HEK293 (cell line): ENCODE measurements around the gene NUMA1.
A peak's percentile ranks its signal among the peaks of the same experiment; 100 is the strongest.

ENCODE experiments used
- GLI2 ChIP-seq: fragments of 450-650 bp; formaldehyde crosslinking; IDR thresholded peaks from 2 replicates; pipeline ENCODE4; 2017; ENCODE audit warnings: missing biosample characterization, missing genetic modification characterization, low read depth, borderline replicate concordance
- HOXA7 ChIP-seq: sonication (generic); formaldehyde crosslinking; IDR thresholded peaks from 2 replicates; pipeline ENCODE4 v1.8.1; 2022; ENCODE audit warnings: missing genetic modification reagents, borderline replicate concordance
- KLF1 ChIP-seq: fragments of 450-650 bp; formaldehyde crosslinking; IDR thresholded peaks from 2 replicates; pipeline ENCODE4 v1.5.1; 2016; ENCODE audit warnings: missing biosample characterization, missing genetic modification characterization
- REPIN1 ChIP-seq: fragments of 450-650 bp; formaldehyde crosslinking; IDR thresholded peaks from 2 replicates; pipeline ENCODE4 v1.5.1; 2017; ENCODE audit warnings: missing biosample characterization, missing genetic modification characterization, low read depth
- ZBTB48 ChIP-seq: fragments of 450-650 bp; formaldehyde crosslinking; IDR thresholded peaks from 2 replicates; pipeline ENCODE4 v1.5.1; 2016; ENCODE audit warnings: missing biosample characterization, missing genetic modification characterization
- ZNF211 ChIP-seq: fragments of 450-650 bp; formaldehyde crosslinking; IDR thresholded peaks from 2 replicates; pipeline ENCODE4 v1.5.1; 2016; ENCODE audit warnings: low read depth, missing biosample characterization, missing genetic modification characterization
- ZNF239 ChIP-seq: fragments of 450-650 bp; formaldehyde crosslinking; IDR thresholded peaks from 2 replicates; pipeline ENCODE4 v1.5.1; 2016; ENCODE audit warnings: missing biosample characterization, missing genetic modification characterization
- ZNF274 ChIP-seq, 2 experiments: fragments of 200-500 bp in 1 of 2; fragments of 450-650 bp in 1 of 2; sonication (Bioruptor generic) in 1 of 2; formaldehyde crosslinking in 1 of 2; IDR thresholded peaks; 2 replicates each; pipeline versions ENCODE4 v1.5.1 to v1.6.1; 2014 to 2016; ENCODE audit warnings: borderline replicate concordance in 1 of 2, inconsistent platforms in 1 of 2, low read length in 1 of 2, missing biosample characterization in 1 of 2, missing genetic modification characterization in 1 of 2
- ZNF48 ChIP-seq: fragments of 450-650 bp; formaldehyde crosslinking; IDR thresholded peaks from 2 replicates; pipeline ENCODE4 v1.5.1; 2016; ENCODE audit warnings: missing biosample characterization, missing genetic modification characterization
- ZNF530 ChIP-seq: fragments of 450-650 bp; formaldehyde crosslinking; IDR thresholded peaks from 2 replicates; pipeline ENCODE4 v1.5.1; 2016; ENCODE audit warnings: low read depth, missing biosample characterization, missing genetic modification characterization
- ZNF596 ChIP-seq: fragments of 450-650 bp; IDR thresholded peaks from 2 replicates; pipeline ENCODE4 v1.5.0; 2018; ENCODE audit warnings: missing biosample characterization, mild to moderate bottlenecking, missing genetic modification characterization, moderate library complexity
- ZNF621 ChIP-seq: fragments of 450-650 bp; formaldehyde crosslinking; IDR thresholded peaks from 2 replicates; pipeline ENCODE4 v1.5.1; 2017; ENCODE audit warnings: missing biosample characterization, missing genetic modification characterization
- ZNF624 ChIP-seq: fragments of 450-650 bp; formaldehyde crosslinking; IDR thresholded peaks from 2 replicates; pipeline ENCODE4 v1.5.1; 2017; ENCODE audit warnings: missing biosample characterization, missing genetic modification characterization
- ZNF660 ChIP-seq: fragments of 450-650 bp; IDR thresholded peaks from 2 replicates; pipeline ENCODE4 v1.5.1; 2018; ENCODE audit warnings: missing biosample characterization, mild to moderate bottlenecking, missing genetic modification characterization
- ZNF677 ChIP-seq: fragments of 450-650 bp; IDR thresholded peaks from 2 replicates; pipeline ENCODE4 v1.5.0; 2018; ENCODE audit warnings: missing biosample characterization, mild to moderate bottlenecking, missing genetic modification characterization, moderate library complexity
- ZNF777 ChIP-seq: fragments of 450-650 bp; formaldehyde crosslinking; IDR thresholded peaks from 2 replicates; pipeline ENCODE4 v1.5.1; 2017; ENCODE audit warnings: missing biosample characterization, missing genetic modification characterization, borderline replicate concordance
- ZNF843 ChIP-seq: fragments of 450-650 bp; formaldehyde crosslinking; IDR thresholded peaks from 2 replicates; pipeline ENCODE4 v1.5.1; 2016; ENCODE audit warnings: missing biosample characterization, missing genetic modification characterization
- ZSCAN30 ChIP-seq: fragments of 450-650 bp; IDR thresholded peaks from 2 replicates; pipeline ENCODE4 v1.5.1; 2018; ENCODE audit warnings: missing biosample characterization, mild to moderate bottlenecking, missing genetic modification characterization, moderate library complexity
- ZXDB ChIP-seq: fragments of 450-650 bp; formaldehyde crosslinking; IDR thresholded peaks from 2 replicates; pipeline ENCODE4 v1.5.1; 2016; ENCODE audit warnings: missing biosample characterization, missing genetic modification characterization
- TF ChIP-seq, protein P1 (sequence below): fragments of 450-650 bp; formaldehyde crosslinking; IDR thresholded peaks from 2 replicates; pipeline ENCODE4 v1.5.1; 2016; ENCODE audit warnings: missing biosample characterization, missing genetic modification characterization
- TF ChIP-seq, protein P2 (sequence below): fragments of 450-650 bp; formaldehyde crosslinking; IDR thresholded peaks from 2 replicates; pipeline ENCODE4 v1.5.1; 2016; ENCODE audit warnings: missing biosample characterization, missing genetic modification characterization
- TF ChIP-seq, protein P3 (sequence below): fragments of 450-650 bp; formaldehyde crosslinking; IDR thresholded peaks from 2 replicates; pipeline ENCODE4 v1.5.0; 2017; ENCODE audit warnings: missing biosample characterization, missing genetic modification characterization, borderline replicate concordance
- TF ChIP-seq, protein P4 (sequence below): IDR thresholded peaks from 2 replicates; pipeline ENCODE4 v1.6.1; 2011; ENCODE audit warnings: mild to moderate bottlenecking, low read depth, low read length, borderline replicate concordance
- TF ChIP-seq, protein P5 (sequence below): fragments of 450-650 bp; formaldehyde crosslinking; IDR thresholded peaks from 2 replicates; pipeline ENCODE4 v1.5.1; 2017; ENCODE audit warnings: missing biosample characterization, missing genetic modification characterization
- TF ChIP-seq, protein P6 (sequence below): fragments of 450-650 bp; formaldehyde crosslinking; IDR thresholded peaks from 2 replicates; pipeline ENCODE4 v1.5.1; 2016; ENCODE audit warnings: missing biosample characterization, missing genetic modification characterization
- TF ChIP-seq, protein P7 (sequence below): fragments of 450-650 bp; formaldehyde crosslinking; IDR thresholded peaks from 2 replicates; pipeline ENCODE4 v1.5.1; 2016; ENCODE audit warnings: missing biosample characterization, missing genetic modification characterization

NUMA1 gene

DNA sequence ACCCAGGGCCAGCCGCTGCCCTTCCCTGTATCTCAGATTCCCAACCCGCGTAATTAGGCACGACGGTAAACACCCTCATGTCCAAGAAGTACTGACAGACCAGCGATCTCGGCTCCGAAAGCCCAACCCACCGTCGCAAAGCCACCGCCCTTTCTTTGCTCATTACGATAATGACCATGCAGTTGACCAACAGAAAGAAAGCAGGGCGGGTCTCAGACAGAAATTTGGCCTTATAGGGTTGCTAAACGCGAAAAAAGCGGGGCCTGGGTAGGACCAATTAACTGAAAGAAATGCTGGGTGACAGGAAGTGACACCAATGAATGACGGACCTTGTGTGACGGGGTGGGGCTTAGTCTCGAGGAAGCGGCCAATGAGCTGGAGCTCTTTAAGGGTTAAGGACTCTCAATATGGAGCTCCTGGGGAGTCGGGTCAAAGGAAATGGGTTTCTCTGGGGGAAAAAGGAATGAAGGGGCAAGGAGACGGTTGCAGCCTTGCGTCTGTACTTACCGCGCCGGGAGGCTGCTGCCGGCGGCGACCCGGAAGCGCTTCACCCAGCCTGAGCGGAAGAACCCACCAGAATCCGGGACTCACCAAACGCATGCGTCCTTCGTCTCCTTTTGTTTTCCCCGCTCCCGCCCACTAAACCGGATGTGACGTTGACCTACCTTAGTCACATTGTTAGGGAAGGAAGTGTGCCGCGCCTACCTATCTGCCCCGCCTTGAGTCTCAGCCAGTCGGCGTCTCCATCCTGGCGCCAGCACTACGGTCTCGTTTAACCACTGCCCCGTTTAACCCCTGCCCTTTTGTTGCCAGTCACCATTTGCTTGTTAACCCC, 32.0 kb upstream of the NUMA1 start, which contains the start of gene ANAPC15 (continued):
- TF ChIP-seq, protein P1, sequence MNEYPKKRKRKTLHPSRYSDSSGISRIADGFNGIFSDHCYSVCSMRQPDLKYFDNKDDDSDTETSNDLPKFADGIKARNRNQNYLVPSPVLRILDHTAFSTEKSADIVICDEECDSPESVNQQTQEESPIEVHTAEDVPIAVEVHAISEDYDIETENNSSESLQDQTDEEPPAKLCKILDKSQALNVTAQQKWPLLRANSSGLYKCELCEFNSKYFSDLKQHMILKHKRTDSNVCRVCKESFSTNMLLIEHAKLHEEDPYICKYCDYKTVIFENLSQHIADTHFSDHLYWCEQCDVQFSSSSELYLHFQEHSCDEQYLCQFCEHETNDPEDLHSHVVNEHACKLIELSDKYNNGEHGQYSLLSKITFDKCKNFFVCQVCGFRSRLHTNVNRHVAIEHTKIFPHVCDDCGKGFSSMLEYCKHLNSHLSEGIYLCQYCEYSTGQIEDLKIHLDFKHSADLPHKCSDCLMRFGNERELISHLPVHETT (tag by site-specific recombination), result no peak
- no peak for TF ChIP-seq ZSCAN30
- peak; percentile 22; the same call in 1 of the 2 replicates for TF ChIP-seq KLF1 (tag by site-specific recombination)
- TF ChIP-seq ZBTB48 (tag by site-specific recombination), result no peak
- no peak for TF ChIP-seq ZNF211 (tag by site-specific recombination)
- TF ChIP-seq REPIN1 (tag by site-specific recombination), result no peak
- no peak for TF ChIP-seq HOXA7 (CRISPR knock-in tag)
- no peak for TF ChIP-seq ZNF48
- TF ChIP-seq, protein P2, sequence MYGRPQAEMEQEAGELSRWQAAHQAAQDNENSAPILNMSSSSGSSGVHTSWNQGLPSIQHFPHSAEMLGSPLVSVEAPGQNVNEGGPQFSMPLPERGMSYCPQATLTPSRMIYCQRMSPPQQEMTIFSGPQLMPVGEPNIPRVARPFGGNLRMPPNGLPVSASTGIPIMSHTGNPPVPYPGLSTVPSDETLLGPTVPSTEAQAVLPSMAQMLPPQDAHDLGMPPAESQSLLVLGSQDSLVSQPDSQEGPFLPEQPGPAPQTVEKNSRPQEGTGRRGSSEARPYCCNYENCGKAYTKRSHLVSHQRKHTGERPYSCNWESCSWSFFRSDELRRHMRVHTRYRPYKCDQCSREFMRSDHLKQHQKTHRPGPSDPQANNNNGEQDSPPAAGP (tag by site-specific recombination), result no peak
- no peak for TF ChIP-seq ZNF624
- no peak for TF ChIP-seq GLI2 (tag by site-specific recombination)
- TF ChIP-seq ZNF239 (tag by site-specific recombination), result no peak
- no peak for TF ChIP-seq ZNF530 (tag by site-specific recombination)
- TF ChIP-seq, protein P3, sequence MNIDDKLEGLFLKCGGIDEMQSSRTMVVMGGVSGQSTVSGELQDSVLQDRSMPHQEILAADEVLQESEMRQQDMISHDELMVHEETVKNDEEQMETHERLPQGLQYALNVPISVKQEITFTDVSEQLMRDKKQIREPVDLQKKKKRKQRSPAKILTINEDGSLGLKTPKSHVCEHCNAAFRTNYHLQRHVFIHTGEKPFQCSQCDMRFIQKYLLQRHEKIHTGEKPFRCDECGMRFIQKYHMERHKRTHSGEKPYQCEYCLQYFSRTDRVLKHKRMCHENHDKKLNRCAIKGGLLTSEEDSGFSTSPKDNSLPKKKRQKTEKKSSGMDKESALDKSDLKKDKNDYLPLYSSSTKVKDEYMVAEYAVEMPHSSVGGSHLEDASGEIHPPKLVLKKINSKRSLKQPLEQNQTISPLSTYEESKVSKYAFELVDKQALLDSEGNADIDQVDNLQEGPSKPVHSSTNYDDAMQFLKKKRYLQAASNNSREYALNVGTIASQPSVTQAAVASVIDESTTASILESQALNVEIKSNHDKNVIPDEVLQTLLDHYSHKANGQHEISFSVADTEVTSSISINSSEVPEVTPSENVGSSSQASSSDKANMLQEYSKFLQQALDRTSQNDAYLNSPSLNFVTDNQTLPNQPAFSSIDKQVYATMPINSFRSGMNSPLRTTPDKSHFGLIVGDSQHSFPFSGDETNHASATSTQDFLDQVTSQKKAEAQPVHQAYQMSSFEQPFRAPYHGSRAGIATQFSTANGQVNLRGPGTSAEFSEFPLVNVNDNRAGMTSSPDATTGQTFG (tag by site-specific recombination), result no peak
- TF ChIP-seq, protein P4, sequence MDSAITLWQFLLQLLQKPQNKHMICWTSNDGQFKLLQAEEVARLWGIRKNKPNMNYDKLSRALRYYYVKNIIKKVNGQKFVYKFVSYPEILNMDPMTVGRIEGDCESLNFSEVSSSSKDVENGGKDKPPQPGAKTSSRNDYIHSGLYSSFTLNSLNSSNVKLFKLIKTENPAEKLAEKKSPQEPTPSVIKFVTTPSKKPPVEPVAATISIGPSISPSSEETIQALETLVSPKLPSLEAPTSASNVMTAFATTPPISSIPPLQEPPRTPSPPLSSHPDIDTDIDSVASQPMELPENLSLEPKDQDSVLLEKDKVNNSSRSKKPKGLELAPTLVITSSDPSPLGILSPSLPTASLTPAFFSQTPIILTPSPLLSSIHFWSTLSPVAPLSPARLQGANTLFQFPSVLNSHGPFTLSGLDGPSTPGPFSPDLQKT, result no peak
- TF ChIP-seq ZNF677 (tag by site-specific recombination), result no peak
- no peak for TF ChIP-seq ZNF274 (IDR thresholded peaks at IDR 0.05; ENCODE audit: low read length)
- TF ChIP-seq ZNF274 (tag by site-specific recombination; IDR thresholded peaks at IDR 0.05; ENCODE audit: borderline replicate concordance), result no peak
- no peak for TF ChIP-seq ZNF777 (tag by site-specific recombination)
- no peak for TF ChIP-seq ZNF596
- TF ChIP-seq ZNF621 (tag by site-specific recombination), result no peak
- TF ChIP-seq, protein P5, sequence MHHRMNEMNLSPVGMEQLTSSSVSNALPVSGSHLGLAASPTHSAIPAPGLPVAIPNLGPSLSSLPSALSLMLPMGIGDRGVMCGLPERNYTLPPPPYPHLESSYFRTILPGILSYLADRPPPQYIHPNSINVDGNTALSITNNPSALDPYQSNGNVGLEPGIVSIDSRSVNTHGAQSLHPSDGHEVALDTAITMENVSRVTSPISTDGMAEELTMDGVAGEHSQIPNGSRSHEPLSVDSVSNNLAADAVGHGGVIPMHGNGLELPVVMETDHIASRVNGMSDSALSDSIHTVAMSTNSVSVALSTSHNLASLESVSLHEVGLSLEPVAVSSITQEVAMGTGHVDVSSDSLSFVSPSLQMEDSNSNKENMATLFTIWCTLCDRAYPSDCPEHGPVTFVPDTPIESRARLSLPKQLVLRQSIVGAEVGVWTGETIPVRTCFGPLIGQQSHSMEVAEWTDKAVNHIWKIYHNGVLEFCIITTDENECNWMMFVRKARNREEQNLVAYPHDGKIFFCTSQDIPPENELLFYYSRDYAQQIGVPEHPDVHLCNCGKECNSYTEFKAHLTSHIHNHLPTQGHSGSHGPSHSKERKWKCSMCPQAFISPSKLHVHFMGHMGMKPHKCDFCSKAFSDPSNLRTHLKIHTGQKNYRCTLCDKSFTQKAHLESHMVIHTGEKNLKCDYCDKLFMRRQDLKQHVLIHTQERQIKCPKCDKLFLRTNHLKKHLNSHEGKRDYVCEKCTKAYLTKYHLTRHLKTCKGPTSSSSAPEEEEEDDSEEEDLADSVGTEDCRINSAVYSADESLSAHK (tag by site-specific recombination), result peak; percentile 9; the same call in 1 of the 2 replicates
- no peak; the same call in 1 of the 2 replicates for TF ChIP-seq ZNF843 (tag by site-specific recombination)
- 0 out of 2 replicates have a peak, but pooled peaks have one; percentile 32 for TF ChIP-seq ZNF660 (tag by site-specific recombination)
- TF ChIP-seq, protein P6, sequence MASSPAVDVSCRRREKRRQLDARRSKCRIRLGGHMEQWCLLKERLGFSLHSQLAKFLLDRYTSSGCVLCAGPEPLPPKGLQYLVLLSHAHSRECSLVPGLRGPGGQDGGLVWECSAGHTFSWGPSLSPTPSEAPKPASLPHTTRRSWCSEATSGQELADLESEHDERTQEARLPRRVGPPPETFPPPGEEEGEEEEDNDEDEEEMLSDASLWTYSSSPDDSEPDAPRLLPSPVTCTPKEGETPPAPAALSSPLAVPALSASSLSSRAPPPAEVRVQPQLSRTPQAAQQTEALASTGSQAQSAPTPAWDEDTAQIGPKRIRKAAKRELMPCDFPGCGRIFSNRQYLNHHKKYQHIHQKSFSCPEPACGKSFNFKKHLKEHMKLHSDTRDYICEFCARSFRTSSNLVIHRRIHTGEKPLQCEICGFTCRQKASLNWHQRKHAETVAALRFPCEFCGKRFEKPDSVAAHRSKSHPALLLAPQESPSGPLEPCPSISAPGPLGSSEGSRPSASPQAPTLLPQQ (tag by site-specific recombination), result no peak
- TF ChIP-seq, protein P7, sequence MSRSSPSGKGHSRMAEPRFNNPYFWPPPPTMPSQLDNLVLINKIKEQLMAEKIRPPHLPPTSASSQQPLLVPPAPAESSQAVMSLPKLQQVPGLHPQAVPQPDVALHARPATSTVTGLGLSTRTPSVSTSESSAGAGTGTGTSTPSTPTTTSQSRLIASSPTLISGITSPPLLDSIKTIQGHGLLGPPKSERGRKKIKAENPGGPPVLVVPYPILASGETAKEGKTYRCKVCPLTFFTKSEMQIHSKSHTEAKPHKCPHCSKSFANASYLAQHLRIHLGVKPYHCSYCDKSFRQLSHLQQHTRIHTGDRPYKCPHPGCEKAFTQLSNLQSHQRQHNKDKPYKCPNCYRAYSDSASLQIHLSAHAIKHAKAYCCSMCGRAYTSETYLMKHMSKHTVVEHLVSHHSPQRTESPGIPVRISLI (tag by site-specific recombination), result 0 out of 2 replicates have a peak, but pooled peaks have one; percentile 44
- TF ChIP-seq ZXDB (tag by site-specific recombination), result 0 out of 2 replicates have a peak, but pooled peaks have one; percentile 49
